Activated naive CD4-positive, alpha-beta T cell treated with Interleukin-2 at 50 U/mL for 16 hours (primary cell): Measurements from ENCODE around the gene TBCK.

ENCODE experiments used
- DNase-seq: peaks from one replicate; pipeline ENCODE4 v3.0.0-alpha.2; 2020

The TBCK gene

DNA sequence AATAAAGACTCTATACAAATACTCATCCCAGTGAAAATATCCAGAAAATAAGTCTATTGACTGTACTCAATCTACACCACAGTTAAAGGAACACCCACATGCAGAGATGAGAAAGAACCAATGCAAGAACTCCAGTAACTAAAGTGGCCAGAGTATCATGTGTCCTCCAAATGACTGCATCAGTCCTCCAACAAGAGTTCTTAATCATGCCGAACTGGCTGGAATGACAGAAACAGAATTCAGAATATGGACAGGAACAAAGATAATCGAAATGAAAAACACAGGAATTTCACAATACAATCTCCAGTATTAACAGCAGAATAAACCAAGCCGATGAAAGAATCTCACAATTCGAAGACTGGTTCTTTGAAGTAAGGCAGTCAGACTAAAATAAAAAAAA, 210.3 kb downstream of the TBCK start:
- no peak for DNase-seq

DNA sequence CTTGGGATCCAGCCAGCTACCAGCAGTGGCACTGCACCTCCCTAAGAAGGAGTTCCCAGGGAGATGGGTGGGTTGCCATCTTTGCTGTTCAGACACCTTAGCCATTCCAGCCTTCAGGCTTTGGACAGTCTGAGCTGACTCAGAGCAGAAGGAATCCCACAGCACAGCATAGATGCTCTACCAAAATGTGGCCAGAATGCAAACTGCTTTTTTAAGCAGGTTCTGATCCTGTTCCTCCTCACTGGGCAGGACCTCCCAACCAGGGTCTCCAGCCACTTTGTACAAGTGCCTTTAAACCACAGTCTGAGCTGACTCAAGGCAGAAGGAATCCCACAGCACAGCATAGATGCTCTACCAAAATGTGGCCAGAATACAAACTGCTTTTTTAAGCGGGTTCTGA, 211.7 kb downstream of the TBCK start:
- no peak for DNase-seq

DNA sequence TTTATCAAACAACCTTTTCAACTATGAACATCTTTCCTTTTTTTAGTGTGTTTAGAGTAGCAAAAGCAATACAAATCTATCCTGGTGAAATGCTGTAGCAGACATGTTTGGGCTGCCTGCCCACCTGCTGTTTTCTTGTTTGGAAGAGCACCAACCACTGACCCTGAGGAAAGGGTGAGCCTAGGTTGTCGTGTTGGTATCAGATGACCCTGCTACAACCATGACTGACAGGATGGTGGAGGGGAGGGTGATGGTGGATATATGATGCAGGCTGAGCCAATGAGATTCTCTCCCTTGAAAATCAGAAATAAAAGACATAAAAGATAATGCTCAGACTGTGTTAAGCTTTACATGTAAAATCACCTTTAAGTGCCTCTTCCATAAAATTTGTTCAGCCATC, 219.6 kb downstream of the TBCK start:
- no peak for DNase-seq

DNA sequence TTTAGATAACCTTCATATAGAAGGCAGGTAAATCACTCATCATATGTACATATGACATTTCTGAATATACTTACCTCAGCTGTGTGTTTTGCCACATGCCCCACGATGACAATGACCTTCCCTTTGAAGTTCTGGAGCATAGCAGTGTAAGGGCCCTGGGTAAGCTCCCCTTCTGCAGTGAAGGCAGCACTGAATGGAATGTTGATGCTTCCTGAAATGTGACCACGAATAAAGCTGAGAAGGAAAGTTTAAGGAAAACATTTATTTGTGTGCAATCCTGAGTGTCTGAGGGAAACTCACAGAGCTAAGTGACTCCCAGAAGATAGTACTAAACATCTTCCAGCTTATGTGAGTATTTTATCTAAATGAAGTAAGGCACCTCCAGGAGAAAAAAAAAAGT, 220.6 kb downstream of the TBCK start:
- no peak for DNase-seq

DNA sequence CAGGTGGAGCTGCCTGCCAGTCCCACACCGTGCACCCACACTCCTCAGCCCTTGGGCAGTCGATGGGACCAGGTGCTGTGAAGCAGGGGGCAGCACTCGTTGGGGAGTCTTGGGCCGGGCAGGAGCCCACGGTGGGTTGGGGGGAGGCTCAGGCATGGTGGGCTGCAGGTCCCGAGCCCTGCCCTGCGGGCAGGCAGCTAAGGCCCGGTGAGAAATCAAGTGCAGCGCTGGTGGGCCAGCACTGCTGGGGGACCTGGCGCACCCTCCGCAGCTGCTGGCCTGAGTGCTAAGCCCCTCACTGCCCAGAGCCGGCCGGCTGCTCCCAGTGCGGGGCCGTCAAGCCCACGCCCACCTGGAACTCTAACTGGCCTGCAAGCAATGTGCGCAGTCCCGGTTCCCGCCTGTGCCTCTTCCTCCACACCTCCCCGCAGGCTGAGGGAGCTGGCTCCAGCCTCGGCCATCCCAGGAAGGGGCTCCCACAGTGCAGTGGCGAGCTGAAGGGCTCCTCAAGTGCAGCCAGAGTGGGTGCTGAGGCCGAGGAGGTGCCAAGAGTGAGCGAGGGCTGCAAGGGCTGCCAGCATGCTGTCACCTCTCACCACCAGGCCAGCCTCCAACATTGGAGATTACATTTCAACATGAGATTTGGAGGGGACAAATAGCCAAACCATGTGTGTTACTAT, 223.5 kb downstream of the TBCK start:
- DNase-seq, result no peak

DNA sequence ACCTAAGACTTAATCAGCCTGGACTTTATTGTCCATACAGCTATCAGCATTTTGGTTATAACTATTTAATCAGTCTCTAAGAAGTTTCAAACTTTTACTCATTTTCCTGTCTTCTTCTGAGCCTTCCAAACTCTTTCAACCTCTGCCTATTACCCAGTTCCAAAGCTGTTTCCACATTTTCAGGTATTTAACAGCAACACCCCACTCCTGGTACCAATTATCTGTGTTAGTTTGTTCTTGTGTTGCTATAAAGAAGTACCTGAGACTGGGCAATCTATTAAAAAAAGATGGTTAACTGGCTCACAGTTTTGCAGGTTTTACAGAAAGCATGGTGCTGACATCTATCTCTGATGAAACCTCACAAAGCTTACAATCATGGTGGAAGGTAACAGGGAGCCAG, 225.2 kb downstream of the TBCK start:
- DNase-seq, result no peak

DNA sequence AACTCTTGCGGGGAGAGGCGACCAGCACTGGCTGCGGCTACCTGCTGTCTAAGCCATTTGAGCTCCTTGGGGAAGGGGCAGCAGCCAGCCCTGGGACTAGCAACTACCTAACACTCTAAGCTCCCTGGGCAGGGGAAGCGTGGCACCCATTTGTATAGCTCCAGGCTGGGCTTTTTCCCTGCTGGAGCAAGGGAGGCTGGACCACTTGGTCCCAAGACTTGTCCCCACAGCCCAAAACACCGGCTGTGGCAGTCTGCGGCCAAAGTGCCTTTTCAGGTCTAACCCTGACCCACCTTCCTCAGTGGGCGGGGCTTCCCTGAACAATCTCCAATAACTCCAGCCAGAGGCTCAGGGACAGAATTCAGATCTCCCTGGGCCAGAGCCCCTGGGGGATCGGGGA, 232.9 kb downstream of the TBCK start:
- no peak for DNase-seq

DNA sequence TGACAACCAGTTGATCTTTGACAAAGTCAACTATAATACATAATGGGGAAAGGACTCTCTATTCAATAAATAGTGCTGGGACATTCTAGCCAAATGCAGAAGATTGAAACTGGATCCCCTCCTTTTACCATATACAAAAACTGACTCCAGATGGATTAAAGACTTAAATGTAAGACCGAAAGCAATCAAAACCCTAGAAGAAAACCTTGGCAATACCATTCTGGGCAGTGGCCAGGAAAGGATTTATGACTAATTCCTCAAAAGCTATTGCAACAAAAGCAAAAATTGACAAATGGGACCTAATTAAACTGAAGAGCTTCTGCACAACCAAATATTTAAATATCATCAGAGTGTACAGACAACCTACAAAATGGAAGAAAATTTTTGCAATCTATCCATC, 235.6 kb downstream of the TBCK start:
- DNase-seq, result no peak

DNA sequence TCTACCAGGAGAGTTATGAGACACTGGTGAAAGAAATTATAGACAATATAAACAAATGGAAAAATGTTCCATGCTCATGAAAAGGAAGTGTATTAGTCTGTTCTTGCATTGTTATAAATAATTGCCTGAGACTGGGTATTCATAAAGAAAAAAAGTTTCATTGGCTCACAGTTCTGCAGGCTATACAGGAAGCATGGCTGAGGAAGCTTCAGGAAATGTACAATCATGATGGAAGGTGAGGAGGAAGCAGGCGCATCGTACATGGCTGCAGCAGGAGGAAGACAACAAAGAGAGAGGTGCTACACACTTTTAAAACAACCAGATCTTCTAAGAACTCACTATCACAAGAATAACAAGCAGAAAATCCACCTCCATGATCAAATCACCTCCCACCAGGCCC, 236.4 kb downstream of the TBCK start:
- DNase-seq, result no peak

DNA sequence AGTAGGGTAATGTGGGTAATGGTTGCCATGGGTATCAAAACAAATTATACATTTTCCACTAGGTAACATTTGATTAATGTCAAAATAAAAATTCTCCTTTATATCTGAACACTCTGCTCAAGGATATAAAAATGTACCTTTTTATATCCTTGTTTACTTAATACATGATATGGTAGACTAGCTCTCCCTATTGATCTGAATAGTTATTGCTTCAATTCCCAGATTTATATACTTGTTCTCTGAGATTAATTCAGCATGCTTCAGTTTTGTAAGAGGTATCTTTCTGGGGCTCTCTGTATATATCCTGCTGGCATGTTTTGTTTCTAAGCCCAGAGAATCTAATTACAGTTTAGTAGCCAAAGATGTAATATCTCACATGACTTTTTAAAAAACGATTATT, 251.0 kb downstream of the TBCK start:
- DNase-seq, result no peak

DNA sequence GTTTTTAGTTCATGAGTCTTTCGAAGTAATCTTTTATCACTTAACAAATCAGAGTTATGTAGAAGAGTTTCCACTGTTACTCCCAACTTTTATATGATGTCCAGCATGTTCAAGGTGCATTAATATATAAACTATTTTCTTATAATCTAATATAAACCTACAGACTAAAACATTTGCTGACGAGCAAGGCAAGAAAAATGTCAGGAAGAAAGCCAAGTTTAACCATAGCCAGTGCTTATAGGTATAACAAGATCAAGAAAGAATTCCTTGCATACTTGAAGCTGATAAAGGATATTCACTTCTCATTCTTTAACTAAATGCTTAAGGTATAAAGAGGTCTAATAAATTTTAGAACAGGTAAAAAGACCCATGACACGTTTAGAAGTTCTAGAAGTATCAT, 253.0 kb downstream of the TBCK start:
- no peak for DNase-seq

DNA sequence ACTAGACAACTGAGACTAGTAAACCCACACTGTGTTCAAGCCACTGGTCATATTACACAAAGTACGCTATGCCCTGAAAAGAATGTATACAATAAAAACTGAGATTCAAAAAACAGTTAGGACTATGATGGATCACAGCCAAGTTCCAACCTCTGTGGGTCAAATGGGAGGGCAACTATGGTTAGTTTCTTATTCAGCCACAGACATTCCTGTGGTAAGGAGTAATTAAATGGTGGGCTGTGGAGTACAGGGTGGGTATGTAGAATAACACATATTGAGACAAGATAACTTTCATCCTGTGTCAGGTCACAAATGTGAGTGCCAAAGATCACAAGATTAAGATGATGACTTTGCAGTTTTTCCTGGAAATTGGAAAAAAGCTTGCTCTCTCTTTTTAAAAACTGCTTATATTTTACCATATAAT, 253.5 kb downstream of the TBCK start:
- no peak for DNase-seq

DNA sequence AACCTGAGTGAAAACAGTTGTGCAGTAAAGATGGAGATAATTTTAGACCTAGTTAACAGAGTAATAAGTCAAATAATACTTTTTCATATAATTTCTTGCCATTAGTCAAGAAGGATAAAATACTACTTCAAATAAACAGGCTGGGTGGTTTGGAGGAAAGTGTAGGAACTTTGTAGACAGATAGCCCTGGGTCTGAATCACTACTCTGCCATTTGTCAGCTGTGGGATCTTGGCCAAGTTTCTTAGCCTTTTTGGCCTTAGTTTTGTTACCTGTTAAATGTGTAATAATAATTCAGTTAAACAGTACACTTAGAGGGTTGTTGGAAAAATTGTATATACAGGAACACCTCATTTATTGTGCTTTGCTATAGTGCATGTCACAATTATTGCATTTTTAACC, 257.1 kb downstream of the TBCK start:
- DNase-seq, result no peak

DNA sequence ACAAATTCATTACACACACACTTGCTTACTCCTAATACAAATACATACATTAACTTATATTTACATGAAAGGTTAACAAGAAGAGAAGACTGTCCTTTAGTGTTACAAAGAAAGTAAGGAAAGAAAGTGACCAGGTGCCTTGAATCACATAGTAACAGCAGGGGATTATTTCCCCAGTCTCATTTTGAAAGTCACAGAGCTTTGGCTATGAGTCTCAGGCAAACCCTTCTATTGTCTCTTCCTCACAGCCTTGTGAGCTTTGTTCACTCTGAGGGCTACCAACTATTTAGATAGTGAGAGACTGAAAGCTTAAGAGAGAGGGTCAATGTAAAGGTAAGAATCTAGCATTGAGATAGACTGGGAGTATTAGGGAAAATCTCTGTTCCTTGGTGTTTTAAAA, 259.1 kb downstream of the TBCK start:
- no peak for DNase-seq

DNA sequence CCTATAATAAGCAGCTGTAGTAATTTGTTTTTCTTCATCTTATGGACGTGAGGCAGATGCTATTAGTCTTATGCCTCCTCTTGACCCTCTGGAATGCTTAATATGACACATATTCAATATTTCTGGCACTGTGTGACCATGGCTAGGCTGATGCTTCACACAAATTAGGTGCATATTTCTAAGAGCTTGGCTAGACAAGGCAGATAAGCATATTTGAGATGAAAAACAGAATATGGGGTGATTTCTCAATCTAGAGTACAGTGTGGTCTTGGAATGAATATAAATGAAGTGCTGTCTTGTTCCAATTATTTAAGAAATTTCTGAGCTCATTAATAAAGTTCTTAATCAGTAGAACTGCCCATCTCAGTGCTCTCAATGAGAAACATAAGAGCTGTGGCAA, 264.5 kb downstream of the TBCK start:
- no peak for DNase-seq

DNA sequence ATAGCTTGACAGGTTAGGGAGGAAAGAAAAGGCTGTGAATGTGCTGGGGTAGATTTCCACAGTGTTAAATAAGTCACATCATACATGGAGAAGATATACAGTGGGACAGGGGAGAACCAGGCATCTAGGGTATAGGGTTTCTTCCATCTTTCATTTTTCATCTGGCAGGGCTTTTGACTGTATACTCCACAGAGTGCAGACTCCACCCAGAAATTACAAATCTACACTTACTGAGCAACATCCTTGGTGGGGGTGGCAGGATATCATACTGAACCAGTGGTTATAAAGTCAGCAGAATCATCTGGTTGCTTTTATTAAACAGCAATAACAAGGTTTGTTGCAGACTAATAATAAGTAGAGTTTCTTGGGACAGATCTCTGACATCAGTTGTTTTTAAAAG, 266.5 kb downstream of the TBCK start:
- no peak for DNase-seq

DNA sequence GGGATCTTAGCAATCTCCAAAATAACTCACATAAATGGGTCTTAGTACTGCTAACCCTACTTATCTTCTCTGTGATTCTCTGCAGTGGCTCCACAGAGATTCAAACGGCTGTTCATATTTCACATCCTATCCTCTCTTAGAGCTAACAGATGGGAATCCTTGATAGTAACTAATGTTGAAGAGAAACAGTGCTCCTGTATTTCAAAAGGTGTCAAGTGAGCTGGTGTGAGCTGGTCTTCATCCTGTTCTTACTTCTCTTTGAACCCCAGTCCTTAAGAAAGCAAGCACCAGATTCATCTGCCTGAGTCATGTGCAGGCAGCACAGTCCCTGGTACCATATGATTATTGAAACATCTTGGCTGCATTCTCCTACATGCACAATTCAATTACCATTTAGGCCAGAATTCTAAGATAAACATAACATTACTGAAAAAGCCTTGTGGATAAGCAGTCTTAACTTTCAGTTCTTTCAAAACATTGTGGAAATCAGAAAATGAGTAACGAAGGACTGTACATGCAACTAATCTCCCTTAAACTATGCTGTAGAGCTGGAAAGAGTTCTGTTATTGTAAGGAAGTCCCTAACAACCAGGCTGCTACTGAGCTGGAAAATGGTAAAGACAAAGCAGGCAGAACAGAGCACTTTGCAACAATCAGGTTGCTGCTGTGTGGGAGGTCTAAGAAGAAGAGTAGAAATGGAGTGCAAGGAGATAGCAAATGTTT, 267.6 kb downstream of the TBCK start:
- DNase-seq, result no peak

DNA sequence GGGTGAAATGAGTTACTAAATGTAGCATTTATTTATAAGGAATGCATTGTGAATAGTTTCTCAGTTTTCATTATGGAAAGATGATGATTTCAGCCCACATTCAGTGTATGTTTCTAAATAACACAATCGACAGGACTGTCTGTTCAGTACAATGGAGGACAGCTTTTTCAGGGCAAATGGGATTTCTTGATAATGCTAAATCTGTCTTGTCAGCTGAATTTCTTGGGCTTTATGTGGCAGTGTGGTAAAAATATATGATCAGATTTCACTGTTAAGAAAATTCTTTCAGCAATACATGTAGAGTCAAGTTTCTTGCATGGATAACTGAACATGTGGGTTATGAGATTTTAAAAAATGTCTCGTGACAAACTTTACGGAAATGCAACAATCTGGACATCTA, 269.9 kb downstream of the TBCK start:
- DNase-seq, result no peak

DNA sequence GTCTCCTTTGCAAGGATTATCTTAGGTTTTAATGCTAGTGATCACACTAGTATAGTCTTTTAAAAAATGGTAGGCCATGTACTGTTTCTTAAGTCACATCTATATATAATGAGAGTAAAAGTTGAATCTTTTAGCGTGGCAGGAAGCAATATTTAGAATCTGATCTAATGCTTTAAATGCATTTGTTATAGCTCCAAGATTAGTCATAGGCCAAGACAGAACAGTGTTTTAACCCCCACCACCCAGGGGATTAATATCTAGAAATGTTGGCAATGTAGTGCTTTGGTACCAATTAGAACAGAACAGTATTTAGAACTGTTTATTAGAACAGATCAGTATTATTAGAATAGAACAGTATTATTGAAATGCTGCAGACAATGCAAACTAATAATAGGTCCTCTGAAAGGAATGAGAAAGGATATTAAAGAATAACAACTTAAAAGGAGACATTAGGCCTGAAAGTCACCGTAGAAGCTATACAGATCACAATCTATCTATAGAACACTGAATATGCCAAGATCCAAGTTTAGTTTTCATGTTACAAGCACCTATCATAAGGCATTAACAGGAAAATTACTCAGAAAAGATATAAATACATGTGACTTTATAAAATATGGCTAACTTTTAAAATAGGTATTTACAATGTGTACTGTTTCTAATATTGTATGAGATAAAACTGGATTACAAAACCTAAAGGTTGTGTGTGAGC, 274.6 kb downstream of the TBCK start:
- no peak for DNase-seq

DNA sequence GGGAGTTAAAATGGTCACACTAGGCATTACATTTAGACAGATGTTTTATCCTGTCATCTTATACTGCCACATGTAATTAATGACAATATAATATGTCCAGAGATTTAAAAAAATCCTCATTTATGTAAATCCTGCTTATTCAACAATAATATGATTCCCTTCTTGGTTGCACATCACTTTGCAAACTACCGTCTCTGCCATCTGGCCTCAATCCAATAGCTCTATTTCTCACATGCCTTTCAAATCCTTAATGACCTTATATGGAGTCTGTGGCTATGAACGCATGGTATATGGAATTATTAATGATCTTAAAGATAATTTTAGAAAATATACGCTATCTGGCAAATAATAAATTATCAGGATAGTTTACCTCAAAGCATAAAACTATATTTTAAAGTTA, 276.2 kb downstream of the TBCK start:
- DNase-seq, result no peak

DNA sequence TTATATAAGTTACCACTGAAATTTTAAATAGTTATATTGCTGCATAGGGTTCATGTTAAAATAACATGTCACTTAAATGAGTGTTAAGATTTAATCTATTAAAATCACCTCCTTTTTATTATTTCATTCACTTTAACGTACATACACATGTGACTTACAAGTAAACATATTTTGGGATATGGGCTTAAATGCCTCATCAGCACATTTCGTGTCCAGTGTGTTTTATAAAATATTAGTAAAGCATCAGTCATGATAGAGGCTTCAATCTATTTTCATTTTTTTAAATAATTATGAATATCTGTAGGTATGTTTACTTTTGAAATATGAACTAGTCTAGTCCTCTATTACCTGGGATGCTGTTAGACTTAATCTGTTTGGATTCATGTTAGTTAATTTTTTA, 277.1 kb downstream of the TBCK start:
- DNase-seq, result no peak

DNA sequence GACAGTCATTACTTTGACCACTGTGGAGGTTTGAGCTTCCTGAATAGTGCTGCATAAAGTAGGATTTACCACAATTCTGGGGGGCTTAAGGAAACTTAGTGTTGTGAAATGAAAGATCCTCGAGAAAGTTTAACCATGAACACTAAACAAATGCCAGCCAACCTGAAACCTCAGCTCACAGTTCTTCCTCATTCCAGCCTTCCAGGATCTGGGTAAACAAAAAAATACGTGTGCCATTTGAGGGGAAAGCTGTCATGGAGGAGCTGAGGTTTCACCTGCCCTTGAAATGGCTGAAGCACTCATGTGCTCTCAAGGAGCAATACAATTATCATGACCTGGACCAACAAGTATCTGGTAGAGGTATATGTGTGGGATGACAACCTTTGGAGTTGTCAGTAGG, 278.0 kb downstream of the TBCK start:
- DNase-seq, result no peak

DNA sequence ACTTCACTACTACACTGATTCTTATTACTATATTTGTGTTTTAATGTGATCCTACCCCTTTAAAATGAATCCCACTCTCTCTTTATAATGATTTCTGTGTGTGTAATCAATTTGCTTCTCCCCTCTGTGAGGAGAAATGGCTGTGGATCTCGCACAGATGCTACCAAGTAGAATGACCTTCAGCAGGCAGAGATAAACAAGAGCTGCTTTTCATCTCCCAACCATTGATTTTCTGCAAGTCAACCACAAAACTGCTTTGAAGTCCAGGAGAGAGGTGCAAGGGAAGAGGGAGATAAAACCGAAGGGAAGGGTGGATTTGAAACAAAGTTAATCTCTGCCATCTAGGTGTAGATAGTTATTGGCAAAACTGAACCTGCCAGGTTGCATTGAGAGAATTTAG, 279.2 kb downstream of the TBCK start:
- no peak for DNase-seq

DNA sequence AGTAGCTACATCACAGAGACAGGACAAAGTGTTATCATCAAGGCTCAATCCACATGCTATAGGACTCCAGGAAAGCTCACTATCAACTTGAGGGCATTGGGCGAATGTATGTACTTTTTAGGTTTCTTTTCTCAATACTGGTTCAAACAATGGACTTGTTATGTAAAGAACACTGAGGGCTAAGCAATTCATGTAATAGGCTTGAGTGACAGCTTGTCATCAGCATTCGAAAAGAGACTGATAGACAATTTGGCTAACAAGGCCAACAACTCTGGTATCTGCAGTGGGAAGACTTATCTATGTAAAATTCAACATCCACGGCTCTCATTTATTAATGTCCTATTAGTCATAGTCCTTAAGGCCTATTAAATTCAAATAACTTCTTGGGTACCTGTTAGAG, 279.7 kb downstream of the TBCK start:
- no peak for DNase-seq
